Measurements from ENCODE around the gene LPP.

Gene LPP

GRCh38 chr3:188812198-188812597 is 658.2 kb downstream of the LPP start:
- peaks cover 2% of the 10 kb centered on the region for H3K4me1 ChIP-seq (ENCODE audit: insufficient read depth, poor library complexity, severe bottlenecking)
- no peak overlapping the region for H3K4me3 ChIP-seq (ENCODE audit: severe bottlenecking)
- no peaks in the 10 kb centered on the region for H3K27me3 ChIP-seq (ENCODE audit: insufficient read depth, poor library complexity, severe bottlenecking)
- H3K36me3 ChIP-seq (ENCODE audit: low read depth) = no peaks in the 10 kb centered on the region
- no peak for DNase-seq (ENCODE audit: low spot score)
- no peak for ATAC-seq (ENCODE audit: low read depth)
- TF ChIP-seq, protein P1, sequence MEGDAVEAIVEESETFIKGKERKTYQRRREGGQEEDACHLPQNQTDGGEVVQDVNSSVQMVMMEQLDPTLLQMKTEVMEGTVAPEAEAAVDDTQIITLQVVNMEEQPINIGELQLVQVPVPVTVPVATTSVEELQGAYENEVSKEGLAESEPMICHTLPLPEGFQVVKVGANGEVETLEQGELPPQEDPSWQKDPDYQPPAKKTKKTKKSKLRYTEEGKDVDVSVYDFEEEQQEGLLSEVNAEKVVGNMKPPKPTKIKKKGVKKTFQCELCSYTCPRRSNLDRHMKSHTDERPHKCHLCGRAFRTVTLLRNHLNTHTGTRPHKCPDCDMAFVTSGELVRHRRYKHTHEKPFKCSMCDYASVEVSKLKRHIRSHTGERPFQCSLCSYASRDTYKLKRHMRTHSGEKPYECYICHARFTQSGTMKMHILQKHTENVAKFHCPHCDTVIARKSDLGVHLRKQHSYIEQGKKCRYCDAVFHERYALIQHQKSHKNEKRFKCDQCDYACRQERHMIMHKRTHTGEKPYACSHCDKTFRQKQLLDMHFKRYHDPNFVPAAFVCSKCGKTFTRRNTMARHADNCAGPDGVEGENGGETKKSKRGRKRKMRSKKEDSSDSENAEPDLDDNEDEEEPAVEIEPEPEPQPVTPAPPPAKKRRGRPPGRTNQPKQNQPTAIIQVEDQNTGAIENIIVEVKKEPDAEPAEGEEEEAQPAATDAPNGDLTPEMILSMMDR (IDR thresholded peaks at IDR 0.05; ENCODE audit: poor library complexity, severe bottlenecking) = no peak
- H3K27ac ChIP-seq (ENCODE audit: poor library complexity, severe bottlenecking) = no peak overlapping the region
- peaks cover 5% of the 10 kb centered on the region for H3K9me3 ChIP-seq (ENCODE audit: severe bottlenecking)

- H3K27me3 ChIP-seq (ENCODE audit: insufficient read depth, poor library complexity, severe bottlenecking) = no peaks in the 10 kb centered on the region
- H3K27ac ChIP-seq (ENCODE audit: poor library complexity, severe bottlenecking) = no peak overlapping the region
- DNase-seq (ENCODE audit: low spot score) = no peak
- no peaks in the 10 kb centered on the region for H3K9me3 ChIP-seq (ENCODE audit: severe bottlenecking)
- ATAC-seq (ENCODE audit: low read depth) = no peak
- TF ChIP-seq, protein P1 (IDR thresholded peaks at IDR 0.05; ENCODE audit: poor library complexity, severe bottlenecking) = no peak
- no peak overlapping the region for H3K4me3 ChIP-seq (ENCODE audit: severe bottlenecking)
- no peaks in the 10 kb centered on the region for H3K36me3 ChIP-seq (ENCODE audit: low read depth)
- peaks cover 6% of the 10 kb centered on the region for H3K4me1 ChIP-seq (ENCODE audit: insufficient read depth, poor library complexity, severe bottlenecking)
These were observed 660.6 kb downstream of the LPP start for GRCh38 chr3:188814581-188814980.

DNA sequence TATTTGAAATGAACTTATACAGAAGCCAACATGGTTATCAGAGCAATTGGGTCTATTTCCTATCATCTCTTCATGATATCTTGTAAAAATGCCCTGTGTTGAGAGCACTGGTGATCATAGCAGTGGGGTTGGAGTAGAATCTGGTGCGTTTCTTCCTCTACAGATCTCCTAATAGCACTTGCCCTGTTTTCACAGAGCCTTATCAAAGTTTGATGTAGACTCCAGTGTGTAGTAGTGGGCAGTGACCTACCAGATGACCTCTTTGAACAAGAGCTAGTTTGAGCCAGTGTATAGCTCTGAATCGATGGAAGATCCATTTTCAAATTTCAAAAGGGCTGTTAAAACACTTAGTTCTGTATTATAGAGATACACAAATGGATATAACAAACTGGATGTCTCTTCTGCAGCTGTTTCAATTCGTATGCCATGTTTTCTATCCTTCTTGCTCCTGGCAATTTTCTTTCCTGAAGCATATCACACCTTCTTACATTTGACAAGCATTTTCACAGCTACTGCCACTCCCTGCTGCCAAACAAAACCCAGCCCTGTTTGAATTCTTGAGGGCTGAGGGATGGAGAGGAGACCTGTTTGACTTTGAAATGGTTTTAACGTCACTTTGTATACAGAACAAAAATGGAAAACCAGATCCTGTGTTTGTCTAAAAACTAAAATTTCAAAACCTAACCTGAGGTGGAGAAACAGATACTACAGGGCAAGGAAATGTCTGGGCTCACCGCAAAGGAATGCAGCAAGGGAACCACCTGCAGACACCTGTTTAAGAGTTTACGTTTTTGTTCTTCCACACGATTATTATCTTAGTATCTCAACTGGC is 663.4 kb downstream of the LPP start:
- H3K36me3 ChIP-seq (ENCODE audit: low read depth) = no peaks in the 10 kb centered on the region
- no peak overlapping the region for H3K4me3 ChIP-seq (ENCODE audit: severe bottlenecking)
- TF ChIP-seq, protein P1 (IDR thresholded peaks at IDR 0.05; ENCODE audit: poor library complexity, severe bottlenecking) = no peak
- peaks cover 6% of the 10 kb centered on the region for H3K4me1 ChIP-seq (ENCODE audit: insufficient read depth, poor library complexity, severe bottlenecking)
- H3K27me3 ChIP-seq (ENCODE audit: insufficient read depth, poor library complexity, severe bottlenecking) = no peaks in the 10 kb centered on the region
- DNase-seq (ENCODE audit: low spot score) (no peak), ATAC-seq (ENCODE audit: low read depth) (peak; percentile 81)
- H3K9me3 ChIP-seq (ENCODE audit: severe bottlenecking) = no peaks in the 10 kb centered on the region
- no peak overlapping the region for H3K27ac ChIP-seq (ENCODE audit: poor library complexity, severe bottlenecking)

- TF ChIP-seq, protein P1 (IDR thresholded peaks at IDR 0.05; ENCODE audit: poor library complexity, severe bottlenecking) = no peak
- H3K27me3 ChIP-seq (ENCODE audit: insufficient read depth, poor library complexity, severe bottlenecking) = no peaks in the 10 kb centered on the region
These were observed 663.9 kb downstream of the LPP start for GRCh38 chr3:188817935-188818269.

GRCh38 chr3:188818282-188818681 is 664.3 kb downstream of the LPP start:
- no peak overlapping the region for H3K27ac ChIP-seq (ENCODE audit: poor library complexity, severe bottlenecking)
- DNase-seq (ENCODE audit: low spot score) = no peak
- H3K4me3 ChIP-seq (ENCODE audit: severe bottlenecking) = no peak overlapping the region
- no peaks in the 10 kb centered on the region for H3K27me3 ChIP-seq (ENCODE audit: insufficient read depth, poor library complexity, severe bottlenecking)
- H3K4me1 ChIP-seq (ENCODE audit: insufficient read depth, poor library complexity, severe bottlenecking) = peaks cover 6% of the 10 kb centered on the region
- no peak for ATAC-seq (ENCODE audit: low read depth)
- H3K9me3 ChIP-seq (ENCODE audit: severe bottlenecking) = no peaks in the 10 kb centered on the region
- no peaks in the 10 kb centered on the region for H3K36me3 ChIP-seq (ENCODE audit: low read depth)
- TF ChIP-seq, protein P1 (IDR thresholded peaks at IDR 0.05; ENCODE audit: poor library complexity, severe bottlenecking) = no peak

More at GRCh38 chr3:188817935-188818269, 663.9 kb downstream of the LPP start:
- Histone ChIP-seq H3K4me3 (ENCODE audit: severe bottlenecking) (no peak overlapping the region), H3K9me3 (ENCODE audit: severe bottlenecking) (no peaks in the 10 kb centered on the region), H3K36me3 (ENCODE audit: low read depth) (no peaks in the 10 kb centered on the region), H3K27ac (ENCODE audit: poor library complexity, severe bottlenecking) (no peak overlapping the region), H3K4me1 (ENCODE audit: insufficient read depth, poor library complexity, severe bottlenecking) (peaks cover 6% of the 10 kb centered on the region)
- DNase-seq (ENCODE audit: low spot score) = no peak
- ATAC-seq (ENCODE audit: low read depth) = no peak
